Measurements from ENCODE around the gene UGT2B28. TPM values are rescaled to one million over a fixed set of nuclear protein-coding genes. Genes with fewer than 3 reads are reported as not detected.
A peak's percentile ranks its signal among the peaks of the same experiment; 100 is the strongest.
"Not testable (repeated sequence)": the region's sequence is repeated elsewhere in the genome, so short reads cannot be mapped to it uniquely, and the experiment has no call there.

UGT2B28 gene
- total and polyA plus RNA-seq, 2 donors from 2014 or later: not detected

DNA sequence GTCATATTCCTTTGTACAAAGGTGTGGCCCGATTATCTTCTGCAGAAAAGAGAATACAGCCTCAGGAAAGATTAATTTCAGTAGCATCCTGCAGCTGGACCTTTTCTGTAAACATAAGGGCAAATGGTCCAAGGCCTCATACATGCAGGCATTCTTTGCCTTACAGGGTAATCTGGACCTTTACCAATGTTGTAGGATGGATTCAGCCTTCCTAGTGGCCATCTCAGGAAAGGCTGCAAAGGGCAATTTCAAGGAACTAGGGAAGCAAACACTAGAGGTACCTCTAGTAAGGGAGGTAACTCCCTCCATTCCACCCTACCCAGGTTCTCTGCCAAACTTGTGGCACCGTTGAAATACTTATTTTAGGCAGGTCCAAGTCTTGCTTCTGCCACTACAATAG is 43.0 kb downstream of the UGT2B28 start:
- TF ChIP-seq, protein P1, sequence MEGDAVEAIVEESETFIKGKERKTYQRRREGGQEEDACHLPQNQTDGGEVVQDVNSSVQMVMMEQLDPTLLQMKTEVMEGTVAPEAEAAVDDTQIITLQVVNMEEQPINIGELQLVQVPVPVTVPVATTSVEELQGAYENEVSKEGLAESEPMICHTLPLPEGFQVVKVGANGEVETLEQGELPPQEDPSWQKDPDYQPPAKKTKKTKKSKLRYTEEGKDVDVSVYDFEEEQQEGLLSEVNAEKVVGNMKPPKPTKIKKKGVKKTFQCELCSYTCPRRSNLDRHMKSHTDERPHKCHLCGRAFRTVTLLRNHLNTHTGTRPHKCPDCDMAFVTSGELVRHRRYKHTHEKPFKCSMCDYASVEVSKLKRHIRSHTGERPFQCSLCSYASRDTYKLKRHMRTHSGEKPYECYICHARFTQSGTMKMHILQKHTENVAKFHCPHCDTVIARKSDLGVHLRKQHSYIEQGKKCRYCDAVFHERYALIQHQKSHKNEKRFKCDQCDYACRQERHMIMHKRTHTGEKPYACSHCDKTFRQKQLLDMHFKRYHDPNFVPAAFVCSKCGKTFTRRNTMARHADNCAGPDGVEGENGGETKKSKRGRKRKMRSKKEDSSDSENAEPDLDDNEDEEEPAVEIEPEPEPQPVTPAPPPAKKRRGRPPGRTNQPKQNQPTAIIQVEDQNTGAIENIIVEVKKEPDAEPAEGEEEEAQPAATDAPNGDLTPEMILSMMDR (IDR thresholded peaks at IDR 0.05; ENCODE audit: borderline replicate concordance, extremely low read depth, insufficient read depth): no peak
- no peak overlapping the region for H3K9ac ChIP-seq (ENCODE audit: low read length in 3 of 3)
- intact Hi-C loops (cut with DNase I): no loop called here
- FAIRE-seq (no peak), DNase-seq (no peak)
- H3K4me1 ChIP-seq (ENCODE audit: control insufficient read depth in 2 of 3, insufficient read depth in 2 of 3, low read depth in 1 of 3, low read length in 3 of 3): peaks cover 0 to 4% (median 3%) of the 10 kb centered on the region in 3 donors
- H3K27me3 ChIP-seq (ENCODE audit: control insufficient read depth, insufficient read depth, low read length): no peaks in the 10 kb centered on the region
- H3K36me3 ChIP-seq (ENCODE audit: control insufficient read depth in 2 of 3, insufficient read depth in 3 of 3, low read length in 3 of 3): no peaks in the 10 kb centered on the region
- no peak overlapping the region for H3K27ac ChIP-seq (ENCODE audit: low read depth in 2 of 2, low read length in 2 of 2)
- no peak overlapping the region for H3K4me3 ChIP-seq (ENCODE audit: low read length in 3 of 3)
- H3K9me3 ChIP-seq (ENCODE audit: control insufficient read depth in 2 of 3, insufficient read depth in 1 of 3, low read length in 3 of 3): no peaks in the 10 kb centered on the region

DNA sequence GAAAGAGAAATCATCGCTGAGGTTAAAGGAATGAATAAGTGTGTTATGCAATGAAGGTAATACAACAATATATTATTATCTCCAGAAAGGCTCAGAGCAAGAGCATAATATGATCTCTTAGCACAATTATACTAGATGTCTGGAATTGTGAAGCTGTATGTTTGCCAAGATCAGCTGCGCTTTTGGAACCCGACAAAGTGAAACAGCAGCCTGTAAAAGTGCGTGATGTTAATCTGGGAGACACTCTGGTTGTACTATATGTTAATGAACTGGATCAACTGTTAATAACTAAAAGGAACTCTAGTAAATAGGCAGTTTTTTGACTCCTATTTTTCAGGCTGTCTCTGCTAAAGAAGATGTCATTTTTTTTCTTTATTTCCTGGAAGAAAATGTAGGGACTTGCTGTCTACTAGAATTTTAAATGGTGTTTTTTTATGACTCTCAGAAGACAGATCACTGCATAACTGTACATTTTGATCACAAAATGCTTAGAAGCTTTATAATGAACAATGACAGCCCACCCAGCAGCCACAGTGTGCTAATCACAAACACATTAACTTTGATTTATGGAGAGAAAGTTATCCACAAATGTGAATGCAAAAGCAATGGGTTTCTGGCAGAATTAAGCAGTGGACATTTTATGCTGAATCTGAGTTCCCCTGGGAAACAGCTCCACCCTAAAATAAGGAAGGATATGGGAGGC is 50.2 kb downstream of the UGT2B28 start:
- no peak overlapping the region for H3K9ac ChIP-seq (ENCODE audit: low read length in 3 of 3)
- H3K4me3 ChIP-seq (ENCODE audit: low read length in 3 of 3): peak overlapping the region in 2 of 3 donors; percentile 7 to 48
- TF ChIP-seq, protein P1 (IDR thresholded peaks at IDR 0.05; ENCODE audit: borderline replicate concordance, extremely low read depth, insufficient read depth): no peak
- no peaks in the 10 kb centered on the region for H3K36me3 ChIP-seq (ENCODE audit: control insufficient read depth in 2 of 3, insufficient read depth in 3 of 3, low read length in 3 of 3)
- DNase-seq (peak in 2 of 5 donors; percentile 2 to 10), FAIRE-seq (no peak)
- no peaks in the 10 kb centered on the region for H3K27me3 ChIP-seq (ENCODE audit: control insufficient read depth, insufficient read depth, low read length)
- intact Hi-C loops (cut with DNase I): no loop called here
- no peaks in the 10 kb centered on the region for H3K4me1 ChIP-seq (ENCODE audit: control insufficient read depth in 2 of 3, insufficient read depth in 2 of 3, low read depth in 1 of 3, low read length in 3 of 3)
- H3K27ac ChIP-seq (ENCODE audit: low read depth in 2 of 2, low read length in 2 of 2): no peak overlapping the region
- no peaks in the 10 kb centered on the region for H3K9me3 ChIP-seq (ENCODE audit: control insufficient read depth in 2 of 3, insufficient read depth in 1 of 3, low read length in 3 of 3)

DNA sequence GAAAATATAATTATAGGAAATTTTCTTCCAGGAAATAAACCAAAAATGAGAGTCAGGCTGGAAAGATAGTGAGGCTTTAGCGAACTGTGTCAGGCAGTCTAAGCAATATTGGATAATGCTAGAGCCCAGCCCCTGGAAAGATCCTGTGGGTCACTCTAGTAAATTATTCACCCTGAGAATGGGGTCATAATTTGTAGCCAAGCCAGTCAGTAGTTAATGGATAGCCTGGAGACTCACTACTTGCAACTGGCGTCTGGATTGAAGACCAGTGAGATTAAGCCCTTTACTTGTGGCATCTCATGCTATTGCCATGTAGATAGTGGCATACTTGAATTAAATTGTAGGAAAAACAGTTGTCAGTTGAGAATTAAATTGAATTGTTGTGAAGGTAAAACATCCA is 51.0 kb downstream of the UGT2B28 start:
- H3K9me3 ChIP-seq (ENCODE audit: control insufficient read depth in 2 of 3, insufficient read depth in 1 of 3, low read length in 3 of 3); FAIRE-seq; H3K27me3 ChIP-seq (ENCODE audit: control insufficient read depth, insufficient read depth, low read length); H3K9ac ChIP-seq (ENCODE audit: low read length in 3 of 3); H3K4me3 ChIP-seq (ENCODE audit: low read length in 3 of 3); H3K4me1 ChIP-seq (ENCODE audit: control insufficient read depth in 2 of 3, insufficient read depth in 2 of 3, low read depth in 1 of 3, low read length in 3 of 3); H3K27ac ChIP-seq (ENCODE audit: low read depth in 2 of 2, low read length in 2 of 2); H3K36me3 ChIP-seq (ENCODE audit: control insufficient read depth in 2 of 3, insufficient read depth in 3 of 3, low read length in 3 of 3); intact Hi-C loops (cut with DNase I): not testable (repeated sequence)
- peak in 2 of 5 donors; percentile 9 to 43 for DNase-seq

DNA sequence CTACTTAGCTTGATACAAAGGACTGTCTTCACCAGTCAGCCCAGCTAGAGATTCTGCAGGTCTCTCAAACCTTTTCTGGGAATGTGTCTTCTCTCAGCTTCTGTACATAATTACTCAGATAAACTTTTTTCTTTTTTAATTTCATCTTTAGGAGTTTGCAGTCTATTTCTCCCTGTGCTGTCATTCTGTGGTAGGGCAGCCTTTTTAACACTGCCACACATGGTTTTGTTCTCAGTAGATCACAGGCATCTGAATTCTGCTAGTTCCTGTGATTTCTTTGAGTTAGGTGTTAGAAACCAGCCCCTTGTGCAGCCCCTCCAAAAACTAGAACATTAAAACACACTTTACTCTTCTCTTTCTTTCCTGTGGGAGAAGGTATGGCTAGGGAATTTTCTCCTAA is 55.2 kb downstream of the UGT2B28 start:
- DNase-seq; H3K27me3 ChIP-seq (ENCODE audit: control insufficient read depth, insufficient read depth, low read length); H3K36me3 ChIP-seq (ENCODE audit: control insufficient read depth in 2 of 3, insufficient read depth in 3 of 3, low read length in 3 of 3); H3K9ac ChIP-seq (ENCODE audit: low read length in 3 of 3); H3K4me3 ChIP-seq (ENCODE audit: low read length in 3 of 3); FAIRE-seq; intact Hi-C loops (cut with DNase I); H3K27ac ChIP-seq (ENCODE audit: low read depth in 2 of 2, low read length in 2 of 2); H3K4me1 ChIP-seq (ENCODE audit: control insufficient read depth in 2 of 3, insufficient read depth in 2 of 3, low read depth in 1 of 3, low read length in 3 of 3); H3K9me3 ChIP-seq (ENCODE audit: control insufficient read depth in 2 of 3, insufficient read depth in 1 of 3, low read length in 3 of 3): not testable (repeated sequence)

DNA sequence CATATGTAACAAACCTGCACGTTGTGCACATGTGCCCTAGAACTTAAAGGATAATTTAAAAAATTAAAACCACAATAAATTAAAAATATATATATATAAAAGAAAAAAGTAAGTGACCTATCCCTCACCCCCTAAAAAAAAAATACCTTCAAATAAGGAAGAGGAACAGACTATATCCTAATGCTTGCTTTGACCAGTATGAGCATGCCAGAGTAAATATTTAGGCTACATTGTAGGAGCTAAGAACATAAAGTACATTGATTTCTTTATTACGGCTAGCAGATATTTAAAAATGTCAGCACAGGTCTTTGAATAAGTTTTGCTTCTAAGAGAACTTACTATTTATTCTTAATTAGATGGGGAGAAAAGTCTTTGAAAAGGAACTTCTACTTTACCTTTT is 62.8 kb downstream of the UGT2B28 start:
- intact Hi-C loops (cut with DNase I); H3K27ac ChIP-seq (ENCODE audit: low read depth in 2 of 2, low read length in 2 of 2); DNase-seq; H3K9ac ChIP-seq (ENCODE audit: low read length in 3 of 3); H3K27me3 ChIP-seq (ENCODE audit: control insufficient read depth, insufficient read depth, low read length); FAIRE-seq; H3K9me3 ChIP-seq (ENCODE audit: control insufficient read depth in 2 of 3, insufficient read depth in 1 of 3, low read length in 3 of 3); H3K36me3 ChIP-seq (ENCODE audit: control insufficient read depth in 2 of 3, insufficient read depth in 3 of 3, low read length in 3 of 3); H3K4me3 ChIP-seq (ENCODE audit: low read length in 3 of 3); H3K4me1 ChIP-seq (ENCODE audit: control insufficient read depth in 2 of 3, insufficient read depth in 2 of 3, low read depth in 1 of 3, low read length in 3 of 3): not testable (repeated sequence)

DNA sequence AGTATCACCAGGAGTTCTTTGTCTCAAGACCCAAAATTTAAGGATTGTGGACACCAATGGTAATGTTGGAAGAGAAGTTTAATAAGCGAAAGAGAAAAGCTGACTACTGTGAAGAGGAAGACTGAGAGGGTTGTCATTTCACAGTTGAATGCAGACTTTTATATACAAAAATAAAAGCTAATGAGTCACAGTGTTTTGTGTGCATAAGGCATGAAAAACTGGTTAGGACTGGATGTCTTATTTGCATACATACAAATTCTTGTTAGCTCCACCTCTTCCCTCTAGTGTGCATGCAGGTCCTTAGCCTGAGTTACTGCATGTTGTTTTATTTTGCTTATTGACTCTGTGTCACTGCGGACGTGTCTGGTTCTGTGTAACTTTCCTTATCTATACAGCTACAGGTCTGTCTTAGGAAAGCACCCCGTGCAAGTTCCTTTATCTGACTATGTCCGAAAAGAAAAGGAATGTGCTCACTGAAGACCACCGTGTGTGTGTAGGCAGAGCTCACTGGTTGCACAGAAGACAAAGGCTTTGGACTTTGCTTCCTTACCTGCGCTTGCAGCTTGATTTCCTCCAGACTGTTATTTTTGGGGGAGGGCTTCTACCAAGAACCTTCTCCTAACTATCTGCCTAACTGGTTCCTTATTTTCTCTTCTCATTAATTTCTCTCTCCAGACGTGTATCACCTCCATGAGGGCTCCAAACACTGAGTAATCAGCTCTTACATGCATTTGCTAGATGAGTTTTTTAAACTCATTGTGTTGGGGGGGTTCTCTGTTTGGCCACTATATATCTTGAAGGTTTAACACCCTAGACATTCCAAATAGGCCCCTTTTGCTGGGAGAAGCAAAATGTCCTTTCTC is 63.5 kb downstream of the UGT2B28 start:
- H3K9me3 ChIP-seq (ENCODE audit: control insufficient read depth in 2 of 3, insufficient read depth in 1 of 3, low read length in 3 of 3); FAIRE-seq; intact Hi-C loops (cut with DNase I): not testable (repeated sequence)

More for the DNA sequence above, 63.5 kb downstream of the UGT2B28 start:
- H3K9ac ChIP-seq (ENCODE audit: low read length in 3 of 3); H3K27me3 ChIP-seq (ENCODE audit: control insufficient read depth, insufficient read depth, low read length); H3K36me3 ChIP-seq (ENCODE audit: control insufficient read depth in 2 of 3, insufficient read depth in 3 of 3, low read length in 3 of 3); H3K27ac ChIP-seq (ENCODE audit: low read depth in 2 of 2, low read length in 2 of 2); H3K4me3 ChIP-seq (ENCODE audit: low read length in 3 of 3); DNase-seq; H3K4me1 ChIP-seq (ENCODE audit: control insufficient read depth in 2 of 3, insufficient read depth in 2 of 3, low read depth in 1 of 3, low read length in 3 of 3): not testable (repeated sequence)

Measured in kidney (tissue), 14 donors.